HG03280 (cell line): ENCODE results near the gene ACTR6.
A peak's percentile ranks its signal among the peaks of the same experiment; 100 is the strongest.
"Not testable (repeated sequence)": the region's sequence is repeated elsewhere in the genome, so short reads cannot be mapped to it uniquely, and the experiment has no call there.

Experiments
- ATAC-seq: cut with Tn5 transposase; IDR thresholded peaks from one replicate; pipeline ENCODE4 v1.9.1; 2021; ENCODE audit warnings: mild to moderate bottlenecking, moderate library complexity; ENCODE audit not compliant: unreplicated experiment

Gene ACTR6

DNA sequence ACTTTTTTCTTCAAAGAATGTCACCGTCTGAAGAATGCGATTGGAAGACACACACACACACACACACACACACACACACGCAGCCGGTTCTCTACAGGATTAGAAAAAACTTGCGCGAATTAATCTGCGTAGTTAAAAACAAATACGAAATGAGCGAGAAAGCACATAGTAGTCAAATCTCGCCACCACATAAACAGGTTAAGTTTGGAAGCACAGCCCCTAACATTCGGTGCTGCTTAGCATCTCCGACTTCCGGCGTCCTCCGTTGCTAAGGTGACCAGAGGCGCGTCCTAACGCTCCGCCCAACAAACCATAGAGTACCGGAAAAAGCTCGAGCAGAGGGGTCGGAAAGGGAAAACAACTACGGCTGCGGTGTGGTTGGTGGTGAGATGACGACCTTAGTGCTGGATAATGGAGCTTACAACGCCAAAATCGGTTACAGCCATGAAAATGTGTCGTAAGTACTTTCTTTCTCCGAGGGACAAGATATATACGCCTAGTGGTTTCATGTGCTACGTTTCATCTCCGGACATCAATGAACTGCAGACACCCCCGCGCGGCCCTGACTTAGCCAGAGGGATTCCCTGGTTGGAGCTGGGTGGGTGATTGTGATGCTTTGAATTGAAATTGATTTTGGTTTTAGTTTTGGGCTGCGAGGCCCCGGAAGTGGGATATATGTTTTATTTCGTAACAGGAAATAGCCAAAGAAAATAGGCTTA is at the start of gene ACTR6:
Gene ACTR6 (plus strand): TSS at position 353 of the 719 bp plus-strand sequence. CDS start 37 bp downstream, at position 390.
- peak; percentile 88 for ATAC-seq

DNA sequence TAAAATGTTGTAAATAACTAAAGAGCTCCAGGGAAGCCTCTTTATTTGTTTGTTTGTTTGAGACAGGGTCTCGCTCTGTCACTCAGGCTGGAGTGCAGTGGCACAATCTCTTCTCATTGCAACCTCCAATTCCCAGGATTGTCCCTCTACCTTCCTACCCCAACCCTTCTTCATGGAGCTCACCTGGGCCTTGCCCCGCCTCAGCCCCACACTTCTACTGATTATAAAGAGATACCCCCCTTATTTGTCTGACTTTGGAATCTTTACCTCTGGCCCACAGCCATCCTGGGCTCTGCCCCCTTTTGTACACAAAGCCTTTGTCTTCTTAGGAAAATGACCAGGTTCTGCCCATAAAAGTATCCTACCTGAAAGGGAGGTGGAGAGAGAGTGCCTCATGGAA is 48.8 kb upstream of the ACTR6 start:
- no peak for ATAC-seq

DNA sequence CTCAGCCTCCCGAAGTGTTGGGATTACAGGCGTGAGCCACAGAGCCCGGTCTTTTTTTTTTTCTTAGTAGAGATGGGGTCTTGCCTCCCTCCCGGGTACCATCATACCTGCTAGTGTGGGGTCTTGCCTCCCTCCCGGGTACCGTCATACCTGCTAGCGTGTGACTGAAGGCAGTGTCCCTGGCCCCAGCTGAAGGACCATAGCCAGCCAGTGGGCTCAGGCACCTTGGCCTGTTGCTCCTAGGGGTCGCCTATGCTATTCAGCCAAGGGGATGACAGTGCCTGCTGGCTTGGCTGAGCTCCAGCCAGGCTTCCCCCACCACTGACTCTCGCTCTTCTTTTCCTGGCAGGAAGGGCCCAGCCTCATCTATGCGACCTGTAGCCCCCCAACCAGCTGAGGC is 47.5 kb upstream of the ACTR6 start:
- ATAC-seq = no peak

DNA sequence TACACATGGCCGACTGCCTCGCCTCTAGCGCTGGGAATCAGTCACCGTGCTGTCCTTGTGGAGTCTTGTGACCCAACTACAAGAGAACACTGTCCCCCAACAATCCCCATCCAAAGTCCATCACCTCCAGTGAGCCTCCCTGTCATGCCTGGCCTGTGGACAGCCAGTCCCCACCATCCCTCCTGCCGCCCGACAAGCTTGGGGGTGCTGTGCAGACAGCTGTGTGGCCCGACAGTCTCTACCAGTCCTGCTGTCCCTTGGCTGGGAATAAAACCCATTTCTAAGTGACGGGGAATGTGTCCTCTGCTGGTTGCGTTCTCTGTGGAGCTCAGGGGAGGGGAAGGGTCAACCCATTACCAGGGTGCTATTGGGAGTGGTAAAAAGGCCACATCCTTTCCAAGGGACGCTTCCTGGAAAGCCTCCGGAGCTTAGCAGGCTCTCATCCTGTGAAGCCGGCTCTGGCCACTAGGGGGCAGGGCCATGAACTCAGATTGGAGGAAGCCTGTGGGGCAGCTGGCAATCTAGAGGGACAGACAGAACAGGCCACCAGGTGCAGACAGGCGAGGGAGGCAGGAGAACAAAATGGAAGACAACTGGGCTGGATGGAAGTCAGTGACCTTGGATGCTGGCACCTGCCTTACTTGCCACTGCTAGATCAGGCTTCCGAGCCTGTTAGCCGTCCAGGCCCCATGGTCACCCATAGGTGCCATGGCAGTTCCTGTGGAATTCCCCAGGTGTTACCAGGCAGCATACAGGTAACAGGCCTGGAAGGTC is 46.0 kb upstream of the ACTR6 start:
- peak; percentile 84 for ATAC-seq

DNA sequence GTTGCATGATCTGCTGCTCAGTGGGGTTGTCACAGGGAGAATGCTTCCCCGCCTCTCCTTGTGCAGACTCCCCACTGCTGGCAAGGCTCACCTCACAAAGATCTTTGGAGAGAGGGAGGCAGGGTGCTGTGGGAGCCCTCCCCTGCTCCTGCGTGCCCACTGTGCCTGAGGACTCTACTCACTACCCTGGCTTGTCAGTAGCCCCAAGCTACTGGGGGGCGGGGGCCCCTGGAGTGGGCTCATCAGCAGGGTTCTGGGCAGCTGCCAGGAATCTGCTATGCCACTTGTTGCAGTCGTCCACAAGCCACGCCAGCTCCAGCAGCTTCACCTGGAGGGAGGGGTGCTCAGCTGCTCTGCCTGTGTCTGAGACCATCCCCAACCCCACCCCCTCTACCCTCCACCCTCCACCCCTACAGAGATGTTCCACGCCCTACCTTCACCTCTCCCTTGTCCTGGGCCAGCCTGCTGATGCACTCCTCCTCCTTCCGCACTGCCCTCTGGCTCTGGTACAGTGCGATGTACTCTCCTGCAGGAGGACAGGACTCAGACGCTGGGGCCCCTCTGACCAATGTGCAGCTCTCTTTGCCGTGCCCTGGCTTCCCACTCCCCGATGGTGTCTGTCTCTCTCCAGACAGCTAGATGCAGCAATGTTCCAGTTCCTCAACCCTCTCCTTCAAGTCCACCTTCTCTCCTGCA is 43.7 kb upstream of the ACTR6 start:
- ATAC-seq = no peak

DNA sequence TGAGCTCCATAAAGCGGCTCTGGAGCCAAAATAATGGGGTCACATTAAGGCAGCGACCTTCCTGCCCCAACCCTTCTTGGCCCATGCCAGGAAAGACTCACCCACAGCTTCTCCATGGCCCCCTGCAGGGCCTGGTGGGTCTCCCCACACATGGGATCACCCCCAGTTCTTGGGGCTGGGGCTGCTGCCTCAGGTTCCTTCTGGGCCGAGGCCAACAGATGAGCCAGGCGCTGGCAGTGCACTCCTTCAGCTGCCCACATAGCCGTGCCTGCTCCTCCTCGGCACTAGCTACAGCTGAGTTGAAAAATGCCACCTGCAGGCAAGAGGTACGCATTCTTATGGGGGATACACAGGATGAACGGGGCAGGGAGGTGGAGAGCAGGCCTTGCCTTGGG is 43.2 kb upstream of the ACTR6 start:
- no peak for ATAC-seq

DNA sequence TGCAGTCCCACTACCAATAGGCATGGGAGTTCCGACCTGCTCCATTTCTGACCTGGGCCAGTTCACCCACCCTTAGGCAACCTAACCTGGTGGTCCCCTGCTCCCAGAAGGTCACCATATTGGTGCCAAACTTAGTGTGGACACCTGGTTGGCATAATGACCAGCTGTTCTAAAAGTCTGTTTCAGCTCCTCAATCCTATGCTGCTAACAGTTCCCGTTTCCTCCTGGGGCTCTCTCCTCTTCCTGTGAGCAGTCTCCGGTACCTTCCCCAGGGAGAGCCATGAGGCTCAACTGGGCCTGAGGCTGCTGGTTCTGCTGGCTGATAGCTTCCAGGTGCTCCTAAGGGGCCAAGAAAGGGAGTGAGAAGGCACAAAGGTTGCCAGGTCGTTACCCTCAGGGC is 42.1 kb upstream of the ACTR6 start:
- no peak for ATAC-seq

DNA sequence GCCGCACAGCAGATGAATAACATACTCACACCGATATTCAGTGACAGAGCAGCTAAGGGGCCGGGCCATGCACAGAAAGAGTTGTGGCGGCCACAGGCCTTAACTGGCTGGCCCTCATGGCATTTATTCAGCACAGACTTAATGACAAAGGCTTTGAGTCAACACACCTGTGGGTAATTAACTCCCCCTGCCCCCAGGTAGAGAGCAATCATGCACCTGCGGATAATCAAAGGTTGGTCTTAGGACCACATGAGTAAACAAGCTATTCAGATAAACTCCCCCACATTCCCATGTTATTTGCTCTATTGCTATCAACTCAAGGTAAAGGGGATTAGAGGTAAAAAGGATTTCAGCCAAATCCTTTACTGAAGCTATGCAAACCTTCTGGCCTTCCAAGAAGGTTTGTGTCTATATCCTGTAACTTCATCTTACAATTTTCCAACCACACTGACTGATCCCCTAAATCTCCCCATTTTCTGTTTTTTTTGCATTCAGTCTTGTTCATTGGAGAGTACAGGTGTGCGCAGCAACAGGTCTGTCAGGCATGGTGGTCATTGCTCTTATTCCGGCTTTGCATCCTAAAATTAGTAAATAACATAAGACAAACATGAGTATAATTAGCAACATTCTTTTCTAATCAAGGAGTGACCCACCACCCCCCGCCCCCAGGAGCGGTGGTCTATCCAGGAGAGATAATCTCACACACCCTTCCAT is 41.1 kb upstream of the ACTR6 start:
- no peak for ATAC-seq

DNA sequence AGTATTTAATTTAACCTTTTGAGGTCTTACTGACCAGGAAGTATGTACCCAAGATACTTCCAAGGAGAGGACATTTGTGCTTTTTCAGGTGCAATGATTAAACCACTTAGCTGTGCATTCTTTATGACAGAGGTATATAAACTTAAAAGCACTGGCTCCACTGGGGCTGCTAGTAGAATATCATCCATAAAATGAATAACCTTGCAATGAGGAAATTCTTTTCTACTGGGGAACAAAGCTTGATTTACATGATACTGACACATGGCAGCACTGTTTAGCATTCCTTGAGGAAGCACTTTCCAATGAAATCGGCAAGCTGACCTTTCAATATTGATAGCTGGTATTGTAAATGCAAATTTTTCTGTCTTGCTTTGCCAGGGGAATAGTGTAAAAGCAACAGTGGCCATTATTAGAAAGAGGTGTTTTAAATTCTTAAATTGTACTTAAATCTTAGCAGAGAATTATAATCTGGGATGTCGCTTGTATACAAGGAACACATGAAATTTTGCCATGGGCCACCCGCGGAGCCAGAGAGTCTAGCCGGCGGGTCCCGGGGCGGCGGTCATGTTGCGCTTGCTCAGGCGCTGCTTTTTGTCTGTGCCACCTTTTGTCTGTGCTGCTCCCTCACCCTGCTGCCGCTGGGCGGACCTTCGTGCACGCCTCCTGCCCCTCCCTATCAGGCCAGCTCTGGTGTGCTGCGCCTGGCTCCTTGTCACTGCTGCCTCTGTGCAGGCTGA is 37.0 kb upstream of the ACTR6 start:
- ATAC-seq = peak; percentile 100

DNA sequence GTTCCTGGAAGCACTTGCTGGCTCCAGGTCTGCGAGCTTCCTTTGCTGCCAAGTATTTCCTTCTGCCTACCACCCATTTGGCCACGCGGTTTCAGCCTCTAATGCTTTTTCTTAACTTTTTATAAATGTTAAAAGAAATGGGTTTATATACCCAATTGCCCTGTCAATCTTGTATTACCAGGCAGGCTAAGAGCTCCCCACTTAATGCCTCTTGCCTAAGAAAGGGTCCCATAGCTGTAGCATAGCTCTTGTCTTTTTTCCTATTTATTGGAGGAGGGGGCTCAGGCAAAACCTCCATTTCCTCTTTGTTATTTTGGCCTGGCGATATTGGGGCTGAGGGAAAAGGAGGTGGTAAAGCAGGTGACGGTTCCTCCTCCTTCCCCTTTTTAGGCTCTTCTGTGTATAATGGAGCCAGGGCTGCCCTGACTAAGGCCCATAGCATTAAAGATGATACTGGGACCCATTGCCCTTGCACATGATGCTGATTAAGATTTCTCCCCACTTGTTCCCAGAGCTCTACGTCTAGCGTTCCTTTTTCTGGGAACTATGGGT is 36.4 kb upstream of the ACTR6 start:
- ATAC-seq = no peak

DNA sequence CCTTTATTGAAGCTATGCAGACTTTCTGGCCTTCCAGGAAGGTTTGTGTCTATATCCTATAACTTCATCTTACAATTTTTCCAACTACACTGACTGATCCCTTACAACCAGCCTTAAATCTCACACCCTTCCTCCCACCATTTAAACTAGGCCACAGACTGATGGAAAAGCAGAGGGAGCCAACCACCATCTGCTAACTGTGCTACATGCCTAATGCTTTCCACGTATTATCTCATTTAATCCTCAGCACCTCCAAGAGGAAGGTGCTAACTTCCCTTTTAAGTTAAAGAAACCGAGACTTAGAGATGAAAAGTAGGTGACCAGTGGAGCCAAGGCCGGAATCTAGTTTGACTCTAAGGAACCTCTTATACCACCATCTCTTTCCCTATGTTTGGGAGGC is 35.3 kb upstream of the ACTR6 start:
- no peak for ATAC-seq

DNA sequence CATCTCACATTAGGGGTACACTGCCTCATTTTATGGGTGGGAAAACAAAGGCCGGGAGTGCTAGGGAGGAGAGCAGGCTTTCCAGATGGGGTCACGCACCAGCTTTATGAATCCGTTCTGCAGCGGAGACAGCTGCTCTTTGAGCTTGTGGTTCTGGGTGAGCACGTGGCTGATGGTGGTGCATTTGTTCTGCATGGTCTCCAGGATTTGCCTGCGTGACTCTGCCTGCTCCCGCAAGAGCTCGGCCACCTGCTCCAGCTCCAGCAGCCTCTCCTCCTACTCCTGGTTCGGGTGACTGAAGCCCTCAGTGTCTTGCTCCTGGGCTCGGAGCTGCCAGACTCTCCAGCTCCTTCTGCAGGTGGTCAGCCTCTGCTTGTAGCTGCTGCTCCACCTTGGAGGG is 34.4 kb upstream of the ACTR6 start:
- ATAC-seq = no peak

DNA sequence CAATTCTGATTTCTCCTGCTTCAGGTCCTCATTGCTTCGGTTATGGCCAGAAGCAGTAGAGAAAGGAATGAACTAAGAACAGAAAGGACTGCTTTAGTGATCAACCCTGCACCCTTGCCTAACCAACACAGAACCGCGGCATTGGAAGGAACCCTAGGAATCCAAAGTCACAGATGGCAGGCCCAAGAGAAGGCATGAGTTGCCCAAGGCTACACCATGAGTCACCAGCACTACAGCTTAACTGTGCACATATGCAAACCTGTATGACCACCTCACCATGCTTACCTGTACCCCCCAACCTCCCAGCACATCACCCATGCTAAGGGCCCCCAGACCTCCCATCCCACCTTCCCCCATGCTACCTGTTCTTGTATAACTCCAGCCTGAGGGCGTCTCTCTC is 32.1 kb upstream of the ACTR6 start:
- no peak for ATAC-seq

DNA sequence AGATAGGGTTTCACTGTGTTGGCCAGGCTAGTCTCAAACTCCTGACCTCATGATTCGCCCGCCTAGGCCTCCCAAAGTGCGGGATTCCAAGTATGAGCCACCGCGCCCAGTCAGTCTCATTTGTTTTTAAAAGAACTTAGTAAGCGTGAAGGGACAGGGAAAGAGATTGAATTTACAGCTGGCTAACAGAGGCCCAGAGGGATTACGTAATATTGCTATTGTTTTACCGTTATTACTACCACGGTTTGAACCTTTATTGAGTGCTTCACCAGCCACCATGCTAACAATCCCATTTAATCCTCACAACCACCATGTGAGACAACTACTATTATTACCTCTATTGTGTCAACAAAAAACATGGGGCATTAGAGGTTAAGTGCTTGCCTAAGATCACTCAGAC is 31.3 kb upstream of the ACTR6 start:
- ATAC-seq = no peak

DNA sequence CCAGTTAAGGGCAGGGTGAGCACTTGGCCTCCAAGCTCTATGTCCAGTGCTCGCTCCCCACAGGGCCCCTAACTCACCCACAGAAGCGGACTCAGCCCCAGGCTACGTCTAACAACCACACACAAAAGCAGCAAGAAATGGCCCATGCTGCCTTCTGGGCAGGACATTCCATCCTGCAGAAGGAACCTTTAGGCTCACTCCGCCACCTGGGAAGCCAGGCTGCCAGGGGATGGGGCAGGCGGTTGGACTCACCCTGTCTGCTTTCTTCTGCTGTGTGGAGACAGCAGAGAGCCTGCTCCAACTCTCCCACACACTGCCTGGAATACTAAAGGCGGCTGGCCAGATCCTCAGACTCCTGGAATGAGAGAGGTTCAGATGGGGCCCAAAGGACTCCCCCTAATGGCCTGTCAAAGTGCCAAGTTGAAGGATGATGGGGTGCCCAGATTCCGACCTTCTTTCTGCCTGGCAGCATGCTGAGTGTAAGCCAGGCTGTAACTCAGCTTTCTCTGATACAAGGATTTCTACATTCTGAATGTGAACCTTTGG is 30.2 kb upstream of the ACTR6 start:
- no peak for ATAC-seq

DNA sequence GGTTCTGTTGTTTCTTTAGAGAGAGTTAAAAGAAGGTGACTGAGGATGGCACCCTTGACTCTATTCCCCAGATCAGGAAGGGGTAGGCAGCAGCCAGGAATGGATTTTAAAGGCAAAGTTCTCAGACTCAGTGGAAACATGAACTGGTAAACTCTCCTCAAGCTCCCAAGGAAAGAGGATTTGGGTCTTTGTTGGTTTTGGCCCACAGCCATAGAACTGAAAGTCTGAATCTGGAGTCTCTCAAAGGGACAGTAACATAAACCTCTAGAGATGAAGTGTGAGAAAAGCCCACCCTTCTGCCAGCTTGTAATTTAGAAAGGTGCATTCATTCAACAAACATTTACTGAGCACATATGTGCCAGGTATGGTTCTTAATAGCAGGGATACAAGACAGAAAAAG is 29.4 kb upstream of the ACTR6 start:
- no peak for ATAC-seq

DNA sequence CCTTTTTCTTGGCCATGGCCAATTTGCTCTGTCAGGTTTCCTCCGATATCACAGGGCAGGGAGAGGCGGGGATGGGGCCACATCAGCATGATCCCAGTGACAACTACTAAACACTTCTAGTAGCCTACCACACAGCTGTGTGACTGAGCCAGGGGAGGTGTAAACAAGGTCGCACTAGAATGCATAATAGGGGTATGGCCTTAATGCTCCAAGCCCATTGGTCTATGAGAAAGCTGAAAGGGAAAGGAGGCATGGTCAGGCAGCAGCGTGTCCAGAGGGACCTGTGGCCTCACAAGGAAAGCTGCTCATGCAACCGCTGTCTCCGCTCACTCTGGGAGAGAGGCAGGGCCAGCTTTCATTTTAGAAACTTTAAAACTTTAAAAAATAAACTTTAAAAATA is 27.5 kb upstream of the ACTR6 start:
- no peak for ATAC-seq

DNA sequence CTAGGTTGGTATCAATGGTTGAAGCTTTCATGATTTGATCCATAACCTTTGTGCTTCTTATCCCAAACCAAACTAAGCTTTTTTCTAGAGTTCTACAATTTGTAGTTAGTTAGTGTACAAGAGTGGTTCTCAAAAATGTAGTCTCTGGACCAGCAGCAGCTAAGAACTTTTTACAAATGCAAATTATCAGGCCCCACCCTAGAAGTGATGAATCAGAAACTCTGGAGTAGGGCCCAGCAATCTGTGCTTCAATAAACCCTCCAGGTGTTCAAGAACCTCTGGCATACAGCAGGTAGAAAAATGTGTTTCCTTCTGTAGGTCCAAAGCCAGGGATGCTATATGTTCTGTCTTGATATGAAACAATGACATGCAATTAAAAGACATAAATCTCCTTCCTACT is 26.1 kb upstream of the ACTR6 start:
- ATAC-seq = no peak

DNA sequence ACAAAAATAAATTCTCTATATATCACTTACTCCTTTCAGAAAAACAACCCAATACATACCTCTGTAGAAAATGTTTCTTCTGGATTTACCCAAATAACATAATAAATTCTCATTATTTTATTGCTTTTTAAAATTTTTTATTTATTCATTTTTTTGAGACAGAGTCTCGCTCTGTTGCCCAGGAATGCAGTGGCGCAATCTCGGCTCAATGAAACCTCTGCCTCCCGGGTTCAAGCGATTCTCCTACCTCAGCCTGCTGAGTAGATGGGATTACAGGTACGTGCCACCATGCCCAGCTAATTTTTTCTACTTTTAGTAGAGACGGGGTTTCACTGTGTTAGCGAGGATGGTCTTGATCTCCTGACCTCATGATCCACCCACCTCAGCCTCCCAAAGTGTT is 24.1 kb upstream of the ACTR6 start:
- ATAC-seq = not testable (repeated sequence)

DNA sequence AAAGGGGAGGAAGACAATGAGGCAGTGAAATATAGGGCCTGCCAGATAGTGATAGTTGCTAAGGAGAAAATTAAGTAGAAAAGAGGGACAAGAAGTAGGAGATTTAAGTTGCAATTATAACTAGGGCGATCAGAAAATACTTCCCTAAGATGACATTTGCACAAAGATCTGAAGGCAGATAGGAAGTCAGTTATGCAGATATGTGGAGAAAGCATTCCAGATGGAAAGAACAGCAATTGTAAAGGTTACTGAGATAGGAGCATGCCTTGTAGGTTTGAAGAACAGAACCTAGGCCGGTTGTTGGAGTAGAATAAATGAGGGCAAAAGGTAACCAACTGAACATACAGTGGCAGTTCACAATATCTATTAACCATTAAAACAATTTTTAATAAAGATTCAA is 21.4 kb upstream of the ACTR6 start:
- ATAC-seq = no peak
